K562 (cell line): ENCODE results near the gene TAP2. TPM values are rescaled to one million over a fixed set of nuclear protein-coding genes. Genes with fewer than 3 reads are reported as not detected.

Experiments used
- ATAC-seq: fragments of 200-7000 bp; cut with Tn5 transposase; 3 replicates; pipeline ENCODE4 v1.9.1; 2020; ENCODE audit warnings: moderate library complexity
- BruUV-seq: library from RNA; stranded (reverse); fragments of 400-500 nt; replicated peaks from 2 replicates; lab custom pipeline; 2021; lab: Mats Ljungman, UMichigan
- CTCF ChIA-PET: fragments of 300-600 bp; formaldehyde crosslinking; extraction: SDS; loops from one replicate; lab custom pipeline; 2021; ENCODE audit warnings: low intra/inter-chr PET ratio; lab: Yijun Ruan, JAX
- POLR2A ChIA-PET: fragments of 300-600, 350-650 bp; sonication (Branson Sonifier 250); formaldehyde crosslinking; extraction: SDS; loops from one replicate; lab custom pipeline; 2021; ENCODE audit warnings: antibody characterized with exemption, inconsistent platforms; lab: Yijun Ruan, JAX
- DNase-seq, 4 experiments: peaks; one replicate each; pipeline versions ENCODE4 v3.0.0 to v3.0.0-alpha.2; 2011 to 2018; ENCODE audit warnings: low spot score in 3 of 4, mixed read lengths in 3 of 4; ENCODE audit errors: extremely low read depth in 1 of 4
- FAIRE-seq: peaks from 2 replicates; lab custom pipeline; 2011; peaks lifted over from hg19 to GRCh38; lab: Jason Lieb, UNC
- H2AFZ ChIP-seq: 2 replicates; pipeline ENCODE4 v1.6.0; 2011; ENCODE audit warnings: low read depth, low read length, control low read depth, inconsistent platforms
- H3K27ac ChIP-seq: fragments of 200-600 bp; 3 replicates; pipeline ENCODE4 v1.8.0; 2011; ENCODE audit warnings: low read depth, mild to moderate bottlenecking, control low read depth, inconsistent platforms, low read length, moderate library complexity, mixed read lengths; ENCODE audit errors: extremely low read depth
- H3K27me3 ChIP-seq, 2 experiments: fragments of 300-600 bp in 1 of 2; 2 replicates in 1 of 2; 3 replicates in 1 of 2; pipeline versions ENCODE4 v1.6.0 to v1.8.0; 2011; ENCODE audit warnings: inconsistent platforms in 2 of 2, low read length in 2 of 2, mild to moderate bottlenecking in 1 of 2, mixed read lengths in 1 of 2, moderate library complexity in 1 of 2; ENCODE audit not compliant: control insufficient read depth in 2 of 2, insufficient read depth in 2 of 2
- H3K36me3 ChIP-seq: fragments of 300-600 bp; 3 replicates; pipeline ENCODE4 v1.8.0; 2011; ENCODE audit warnings: mild to moderate bottlenecking, low read length, inconsistent platforms; ENCODE audit not compliant: control insufficient read depth, insufficient read depth
- H3K4me1 ChIP-seq, 2 experiments: fragments of 200-600 bp in 1 of 2; replicated peaks in 1 of 2; 2 replicates in 1 of 2; 3 replicates in 1 of 2; pipeline versions ENCODE4 v1.5.1 to v1.8.0; 2011; ENCODE audit warnings: inconsistent platforms in 2 of 2, low read length in 2 of 2, mild to moderate bottlenecking in 1 of 2, mixed read lengths in 1 of 2, moderate library complexity in 1 of 2; ENCODE audit not compliant: control insufficient read depth in 2 of 2, insufficient read depth in 2 of 2
- H3K4me2 ChIP-seq: 2 replicates; pipeline ENCODE4 v1.6.1; 2011; ENCODE audit warnings: low read length, control low read depth, inconsistent platforms, mixed read lengths; ENCODE audit not compliant: insufficient read depth
- H3K4me3 ChIP-seq: fragments of 200-600 bp; sonication (generic), shearing (Covaris generic); 2 replicates; pipeline ENCODE4 v1.5.1; 2016; ENCODE audit warnings: control low read depth, inconsistent platforms
- H3K79me2 ChIP-seq: fragments of 200-600 bp; 3 replicates; pipeline ENCODE4 v1.8.0; 2011; ENCODE audit warnings: low read length, inconsistent platforms; ENCODE audit not compliant: control insufficient read depth, insufficient read depth
- H3K9ac ChIP-seq, 2 experiments: 2 replicates each; pipeline versions ENCODE4 v1.6.0 to v1.6.1; 2011; ENCODE audit warnings: low read depth in 2 of 2, low read length in 2 of 2, control low read depth in 1 of 2, inconsistent platforms in 1 of 2, mild to moderate bottlenecking in 1 of 2, mixed read lengths in 1 of 2; ENCODE audit not compliant: insufficient read depth in 1 of 2
- H3K9me1 ChIP-seq: one replicate; pipeline ENCODE4 v1.6.0; 2011; ENCODE audit warnings: inconsistent platforms, mild to moderate bottlenecking, low read length, moderate library complexity; ENCODE audit not compliant: control insufficient read depth, insufficient read depth
- H3K9me3 ChIP-seq: replicated peaks from 2 replicates; pipeline ENCODE4 v1.5.1; 2011; ENCODE audit warnings: low read depth, low read length, inconsistent platforms; ENCODE audit not compliant: control insufficient read depth, insufficient read depth
- H4K20me1 ChIP-seq: replicated peaks from 2 replicates; pipeline ENCODE4 v1.6.1; 2011; ENCODE audit warnings: low read length, inconsistent platforms, mixed read lengths; ENCODE audit not compliant: control insufficient read depth, insufficient read depth
- HINFP ChIP-seq: fragments of 450-650 bp; conservative IDR thresholded peaks from 2 replicates; pipeline ENCODE4 v1.6.1; 2016; ENCODE audit warnings: missing genetic modification characterization, low read depth, mild to moderate bottlenecking, control low read depth, missing compliant biosample characterization
- HNRNPK ChIP-seq: fragments of 200-400 bp; formaldehyde crosslinking; IDR thresholded peaks from one replicate; pipeline ENCODE4 v1.6.1; 2018; ENCODE audit warnings: mild to moderate bottlenecking, low read depth, low read length; ENCODE audit not compliant: poor library complexity, severe bottlenecking
- IFI16 ChIP-seq: fragments of 250-450 bp; sonication (Bioruptor Pico); IDR thresholded peaks from 2 replicates; pipeline ENCODE4 v2.1.2; 2022; ENCODE audit warnings: mild to moderate bottlenecking, inconsistent platforms
- MTA2 ChIP-seq: fragments of 450-650 bp; IDR thresholded peaks from 2 replicates; pipeline ENCODE4 v1.6.1; 2016; ENCODE audit warnings: low read depth
- NFXL1 ChIP-seq: fragments of 450-650 bp; formaldehyde crosslinking; IDR thresholded peaks from 2 replicates; pipeline ENCODE4 v1.4.0; 2021; ENCODE audit warnings: mild to moderate bottlenecking
- PREB ChIP-seq: sonication (generic); formaldehyde crosslinking; IDR thresholded peaks from 2 replicates; pipeline ENCODE4 v1.8.1; 2023; ENCODE audit warnings: mild to moderate bottlenecking, missing genetic modification reagents
- PTRF ChIP-seq: fragments of 450-650 bp; IDR thresholded peaks from 2 replicates; pipeline ENCODE4 v1.6.1; 2016; ENCODE audit warnings: mild to moderate bottlenecking, missing genetic modification characterization, missing compliant biosample characterization
- RUNX1 ChIP-seq: sonication (generic); IDR thresholded peaks from 2 replicates; pipeline ENCODE4 v1.6.1; 2016; ENCODE audit warnings: antibody characterized with exemption, low read depth
- TCF7 ChIP-seq: sonication (generic); IDR thresholded peaks from 2 replicates; pipeline ENCODE4 v1.6.1; 2016; ENCODE audit warnings: antibody characterized with exemption, borderline replicate concordance
- XRCC4 ChIP-seq: IDR thresholded peaks from one replicate; pipeline ENCODE4 v1.6.1; 2011; ENCODE audit not compliant: insufficient read depth, insufficient read length; ENCODE audit errors: extremely low read depth
- ZKSCAN1 ChIP-seq: fragments of 150-350 bp; IDR thresholded peaks from 2 replicates; pipeline ENCODE4 v1.6.1; 2016; ENCODE audit warnings: low read depth, low read length
- ZNF175 ChIP-seq: fragments of 200-800 bp; sonication (Bioruptor generic); IDR thresholded peaks from 2 replicates; pipeline ENCODE4 v1.6.1; 2016; ENCODE audit warnings: low read depth, mild to moderate bottlenecking, missing genetic modification characterization, missing compliant biosample characterization
- ZNF311 ChIP-seq: fragments of 250-450 bp; sonication (Bioruptor Pico); IDR thresholded peaks from 2 replicates; pipeline ENCODE4 v1.4.0; 2020; ENCODE audit warnings: mild to moderate bottlenecking, moderate library complexity
- ZNF395 ChIP-seq: fragments of 200-800 bp; sonication (Bioruptor generic); IDR thresholded peaks from 2 replicates; pipeline ENCODE4 v1.6.1; 2017; ENCODE audit warnings: missing genetic modification characterization, missing compliant biosample characterization
- ZNF408 ChIP-seq: fragments of 250-450 bp; sonication (Bioruptor Pico); IDR thresholded peaks from 2 replicates; pipeline ENCODE4 v1.4.0; 2020; ENCODE audit warnings: low read depth, mild to moderate bottlenecking, moderate library complexity
- ZNF695 ChIP-seq: fragments of 450-650 bp; formaldehyde crosslinking; IDR thresholded peaks from 2 replicates; pipeline ENCODE4 v1.4.0; 2020; ENCODE audit warnings: mild to moderate bottlenecking, moderate library complexity
- ZNF764 ChIP-seq: fragments of 250-450 bp; sonication (Bioruptor Pico); IDR thresholded peaks from 2 replicates; pipeline ENCODE4 v1.4.0; 2020; ENCODE audit warnings: low read depth, mild to moderate bottlenecking, moderate library complexity
- WGBS: fragments of 100-300 bp; shearing (Covaris generic); methylation state at CpG from one replicate; pipeline ENCODE4 v1.1.6; 2016; ENCODE audit warnings: low coverage, mixed read lengths; ENCODE audit not compliant: insufficient coverage; ENCODE audit errors: missing lambda C conversion rate; 5-methylcytosine and 5-hydroxymethylcytosine counted together
- in situ Hi-C: fragments of 300-500 bp; cut with MboI; formaldehyde crosslinking; loops from 4 replicates; pipeline ENCODE4 v1.15.0; 2018; ENCODE audit warnings: inconsistent platforms, mixed read lengths
- intact Hi-C: fragments of 100-400 bp; cut with micrococcal nuclease; formaldehyde crosslinking; loops from 2 replicates; pipeline ENCODE4 v1.14.2; 2022
- polyA plus RNA-seq, 8 experiments: library from polyadenylated mRNA; depleted of rRNA in 4 of 8; stranded (reverse) in 5 of 8; unstranded in 3 of 8; fragments of >200 nt; fragmentation: Nextera tagmentation in 2 of 8; fragmentation: Illumina TruSeq in 1 of 8; extraction: Ambion mirVana in 2 of 8; extraction: Trizol in 1 of 8; gene quantifications; 2 replicates each; pipeline versions ENCODE4 v1.2.1 to v1.2.3, GENCODE V29; 2011 to 2014; ENCODE audit warnings: inconsistent platforms in 1 of 8, missing spikeins in 1 of 8
- total RNA-seq, 7 experiments: library from RNA; depleted of rRNA in 6 of 7; stranded (reverse); fragments of >200 nt in 6 of 7; fragmentation: Illumina TruSeq in 2 of 7; extraction: Trizol in 2 of 7; gene quantifications; 2 replicates each; pipeline versions ENCODE4 v1.2.1 to v1.2.3, GENCODE V29; 2011 to 2021; ENCODE audit warnings: low replicate concordance in 1 of 7

The TAP2 gene
- total and polyA plus RNA-seq, 9 of the 15 experiments (the other 6 are each of a cell fraction or from before 2014, with no cell fraction given), result 2.0 to 53.5 (median 19.6) TPM

- TF ChIP-seq HINFP (tag) (no peak), MTA2 (no peak), ZNF311 (CRISPR knock-in tag) (no peak), NFXL1 (CRISPR knock-in tag) (no peak), HNRNPK (no peak), XRCC4 (no peak)
These were observed 9.0 kb downstream of the TAP2 start (continued) for GRCh38 chr6:32829495-32829894.

GRCh38 chr6:32827025-32827424, 11.5 kb downstream of the TAP2 start:
- H3K27ac ChIP-seq, result no peak overlapping the region
- 69% methylated on average over 3 of the region's 3 CpGs for WGBS
- H3K4me3 ChIP-seq, result no peak overlapping the region
- FAIRE-seq, result no peak
- peaks cover 40% of the 10 kb centered on the region for H3K36me3 ChIP-seq
- ATAC-seq, result no peak
- H3K4me2 ChIP-seq, result no peak overlapping the region
- no peaks in the 10 kb centered on the region for H3K27me3 ChIP-seq
- H2AFZ ChIP-seq, result no peak overlapping the region
- no peak for DNase-seq
- TF ChIP-seq ZNF175 (CRISPR knock-in tag) (no peak), PTRF (no peak), TCF7 (no peak), IFI16 (CRISPR knock-in tag) (no peak), ZNF408 (CRISPR knock-in tag) (no peak), ZNF695 (CRISPR knock-in tag) (no peak), RUNX1 (no peak), ZNF764 (CRISPR knock-in tag) (no peak), ZKSCAN1 (no peak), PREB (CRISPR knock-in tag) (no peak), ZNF395 (CRISPR knock-in tag) (no peak)
- H3K4me1 ChIP-seq, result no peaks in the 10 kb centered on the region
- no peaks in the 10 kb centered on the region for H3K79me2 ChIP-seq
- intact Hi-C loops, result loop anchor here (5.0 kb wide), 1 partner anchor 40 kb away; no protein-coding TSS in a partner anchor
- BruUV-seq, result no TSS peak
- POLR2A ChIA-PET, result interaction anchor here (1.1 to 2.2 kb wide), 5 partner anchors 11 to 149 kb away, joined by 3 to 13 read pairs (median 10); partner anchors contain the start of gene TAP2
- no peaks in the 10 kb centered on the region for H3K9me3 ChIP-seq
- no peaks in the 10 kb centered on the region for H3K9me1 ChIP-seq
- no peak overlapping the region for H3K9ac ChIP-seq
- in situ Hi-C loops, result no loop called here
- no peaks in the 10 kb centered on the region for H4K20me1 ChIP-seq
- CTCF ChIA-PET, result interaction anchor here (0.5 to 3.7 kb wide), 4 partner anchors 39 to 536 kb away, joined by 3 to 24 read pairs (median 3); no protein-coding TSS in a partner anchor
